Measurements from ENCODE around the gene APBA2. TPM values are rescaled to one million over a fixed set of nuclear protein-coding genes. Genes with fewer than 3 reads are reported as not detected.
A peak's percentile ranks its signal among the peaks of the same experiment; 100 is the strongest.
"Not testable (repeated sequence)": the region's sequence is repeated elsewhere in the genome, so short reads cannot be mapped to it uniquely, and the experiment has no call there.

APBA2 gene
- total RNA-seq, 4 donors from 2014 or later, result 5.4 to 15.3 (median 10.4) TPM

DNA sequence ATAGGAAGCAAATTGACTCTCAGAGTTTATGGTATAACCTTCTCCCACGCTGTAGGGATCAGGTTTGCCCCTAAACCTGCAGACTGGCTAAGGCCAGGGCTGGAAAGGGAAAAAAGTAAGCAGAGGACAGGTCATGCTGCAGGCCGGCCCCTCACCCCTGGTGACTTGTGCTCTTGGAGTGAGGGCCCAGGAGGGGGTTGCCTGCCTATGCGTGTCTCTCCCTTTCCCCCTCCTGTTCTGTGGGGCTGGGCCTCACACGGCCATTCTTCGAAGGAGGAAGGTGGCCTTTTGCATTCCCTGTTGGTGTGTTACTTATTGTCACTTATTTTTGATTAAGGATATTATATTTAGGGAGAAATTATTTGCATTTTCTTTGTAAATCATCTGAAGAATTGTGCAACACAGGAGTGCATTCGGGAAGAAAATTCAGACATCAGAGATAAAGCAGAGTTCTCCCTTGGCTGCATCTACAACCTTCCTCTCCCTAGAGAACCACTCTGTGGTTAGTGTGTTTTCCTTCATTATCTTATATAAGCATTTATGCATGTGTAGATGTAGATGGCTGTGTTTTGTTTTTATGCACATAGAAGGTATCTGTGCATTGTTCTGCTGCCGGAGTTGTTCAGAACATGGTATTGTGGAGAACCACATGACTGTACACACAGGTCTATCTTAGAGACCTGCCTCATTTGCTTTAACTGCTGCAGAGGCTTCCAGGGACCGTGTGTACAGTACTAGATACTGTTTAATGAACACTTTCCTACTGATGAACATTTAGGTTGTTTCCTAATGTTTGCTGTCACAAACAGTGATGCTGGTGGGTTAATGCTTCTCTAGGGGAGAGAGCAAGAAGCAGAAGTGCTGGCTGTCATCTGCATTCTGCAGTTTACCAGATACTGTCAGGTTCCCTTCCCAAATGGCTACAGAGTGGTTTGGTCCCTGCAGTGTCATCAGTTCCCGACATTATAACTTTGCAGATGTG is 133.5 kb downstream of the APBA2 start:
- intact Hi-C loops (cut with DNase I), result no loop called here
- H3K4me3 ChIP-seq, result no peak overlapping the region
- 83% methylated on average over 9 of the region's 9 CpGs for WGBS
- TF ChIP-seq EP300 (IDR thresholded peaks at IDR 0.05) (no peak), POLR2AphosphoS5 (IDR thresholded peaks at IDR 0.05) (no peak), CTCF (IDR thresholded peaks at IDR 0.05) (no peak), POLR2A (IDR thresholded peaks at IDR 0.05; ENCODE audit: low read depth) (no peak)
- no peak for DNase-seq (ENCODE audit: extremely low spot score)
- H3K27me3 ChIP-seq, result no peaks in the 10 kb centered on the region
- H3K9me3 ChIP-seq, result no peaks in the 10 kb centered on the region
- H3K27ac ChIP-seq (replicated peaks in 1 of 4), result no peak overlapping the region
- H3K4me1 ChIP-seq, result peaks cover 0 to 10% (median 4%) of the 10 kb centered on the region in 4 donors
- H3K36me3 ChIP-seq, result no peaks in the 10 kb centered on the region

GRCh38 chr15:29021857-29022256 is 136.1 kb downstream of the APBA2 start:
- Histone ChIP-seq H3K36me3 (no peaks in the 10 kb centered on the region), H3K4me1 (peaks cover 0 to 10% (median 4%) of the 10 kb centered on the region in 4 donors), H3K9me3 (no peaks in the 10 kb centered on the region), H3K27me3 (no peaks in the 10 kb centered on the region), H3K4me3 (no peak overlapping the region), H3K27ac (replicated peaks in 1 of 4) (peak overlapping the region in 1 of 4 donors; percentile 8)
- intact Hi-C loops (cut with DNase I), result no loop called here
- TF ChIP-seq CTCF (IDR thresholded peaks at IDR 0.05) (no peak), POLR2A (IDR thresholded peaks at IDR 0.05; ENCODE audit: low read depth) (no peak), POLR2AphosphoS5 (IDR thresholded peaks at IDR 0.05) (no peak), EP300 (IDR thresholded peaks at IDR 0.05) (no peak)
- DNase-seq (ENCODE audit: extremely low spot score), result no peak
- 51% methylated on average over 7 of the region's 7 CpGs for WGBS

DNA sequence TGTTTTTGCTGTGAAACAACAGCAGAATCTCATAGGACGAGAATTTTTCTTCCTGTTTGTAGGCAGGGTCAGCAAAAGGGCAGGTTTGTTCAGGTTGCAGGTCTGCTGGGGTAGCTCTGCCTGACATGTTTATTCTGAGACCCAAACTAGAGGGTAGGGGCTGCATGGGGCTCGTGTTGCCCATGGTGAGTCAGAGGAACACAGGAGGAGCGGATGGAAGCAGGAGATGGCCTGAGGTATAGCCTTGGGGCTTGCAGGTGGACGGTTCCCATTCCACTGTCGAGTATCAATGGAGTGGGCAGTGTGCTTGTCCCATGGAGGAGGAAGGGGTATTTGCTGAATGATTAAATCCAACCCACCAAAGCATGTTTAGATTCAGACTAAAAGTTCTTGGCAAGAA is 138.9 kb downstream of the APBA2 start:
- DNase-seq (ENCODE audit: extremely low spot score), result no peak
- H3K9me3 ChIP-seq, result no peaks in the 10 kb centered on the region
- H3K27ac ChIP-seq (replicated peaks in 1 of 4), result no peak overlapping the region
- TF ChIP-seq CTCF (IDR thresholded peaks at IDR 0.05), result no peak
- H3K4me3 ChIP-seq, result no peak overlapping the region
- no peaks in the 10 kb centered on the region for H3K36me3 ChIP-seq
- intact Hi-C loops (cut with DNase I), result no loop called here
- peaks cover 0 to 10% (median 4%) of the 10 kb centered on the region in 4 donors for H3K4me1 ChIP-seq
- WGBS, result 72% methylated on average over 5 of the region's 5 CpGs
- no peaks in the 10 kb centered on the region for H3K27me3 ChIP-seq

DNA sequence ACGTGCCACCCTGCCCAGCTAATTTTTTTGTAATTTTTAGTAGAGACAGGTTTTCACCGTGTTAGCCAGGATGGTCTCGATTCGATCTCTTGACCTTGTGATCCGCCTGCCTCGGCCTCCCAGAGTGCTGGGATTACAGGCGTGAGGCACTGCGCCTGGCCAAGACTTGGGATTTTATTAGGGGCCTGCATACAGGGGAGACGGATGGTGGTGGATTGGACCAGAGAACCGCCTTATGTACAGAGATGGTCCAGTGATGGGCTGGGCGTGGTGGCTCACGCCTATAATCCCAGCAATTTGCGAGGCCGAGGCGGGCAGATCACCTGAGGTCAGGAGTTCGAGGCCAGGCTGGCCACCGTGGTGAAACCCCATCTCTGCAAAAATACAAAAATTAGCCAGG is 139.6 kb downstream of the APBA2 start:
- H3K4me1 ChIP-seq; H3K36me3 ChIP-seq; H3K27ac ChIP-seq (replicated peaks in 1 of 4); intact Hi-C loops (cut with DNase I); H3K9me3 ChIP-seq; H3K4me3 ChIP-seq; H3K27me3 ChIP-seq: not testable (repeated sequence)
- 98% methylated on average over 17 of the region's 17 CpGs for WGBS
- peak; percentile 14 for DNase-seq (ENCODE audit: extremely low spot score)

GRCh38 chr15:29028158-29028557 is 142.4 kb downstream of the APBA2 start:
- intact Hi-C loops (cut with DNase I); H3K4me3 ChIP-seq; H3K27ac ChIP-seq (replicated peaks in 1 of 4); H3K27me3 ChIP-seq; H3K36me3 ChIP-seq; H3K9me3 ChIP-seq; H3K4me1 ChIP-seq: not testable (repeated sequence)
- DNase-seq (ENCODE audit: extremely low spot score), result peak; percentile 60
